SK-N-SH treated with all-trans-retinoic acid at 6 μM for 48 hours (cell line): ENCODE results near the gene CHST11.

Source experiments
- ARNTL ChIP-seq: fragments of 450-650 bp; formaldehyde crosslinking; IDR thresholded peaks from 2 replicates; pipeline ENCODE4 v1.5.0; 2020; ENCODE audit warnings: low read depth, mild to moderate bottlenecking, moderate library complexity, borderline replicate concordance
- BACH2 ChIP-seq: fragments of 250-450 bp; sonication (Bioruptor Pico); IDR thresholded peaks from 2 replicates; pipeline ENCODE4 v1.9.0; 2021; ENCODE audit warnings: mild to moderate bottlenecking, borderline replicate concordance
- ISL1 ChIP-seq: fragments of 250-450 bp; sonication (Bioruptor Pico); IDR thresholded peaks from 2 replicates; pipeline ENCODE4 v2.1.2; 2022; ENCODE audit warnings: mild to moderate bottlenecking, moderate library complexity
- PPARA ChIP-seq: fragments of 250-450 bp; sonication (Bioruptor Pico); IDR thresholded peaks from 2 replicates; pipeline ENCODE4 v1.5.0; 2020; ENCODE audit warnings: mild to moderate bottlenecking, borderline replicate concordance
- SNAI2 ChIP-seq: fragments of 250-450 bp; sonication (Bioruptor Pico); IDR thresholded peaks from 2 replicates; pipeline ENCODE4 v1.5.0; 2020; ENCODE audit warnings: mild to moderate bottlenecking, moderate library complexity
- ZC3H10 ChIP-seq: fragments of 250-450 bp; sonication (Bioruptor Pico); IDR thresholded peaks from 2 replicates; pipeline ENCODE4 v1.5.1; 2021; ENCODE audit warnings: mild to moderate bottlenecking, moderate library complexity
- ZFP3 ChIP-seq: fragments of 250-450 bp; sonication (Bioruptor Pico); IDR thresholded peaks from 2 replicates; pipeline ENCODE4 v1.5.0; 2020; ENCODE audit warnings: mild to moderate bottlenecking, moderate library complexity
- TF ChIP-seq, protein P1 (sequence below): fragments of 250-450 bp; sonication (Bioruptor Pico); IDR thresholded peaks from 2 replicates; pipeline ENCODE4 v1.8.0; 2020; ENCODE audit warnings: mild to moderate bottlenecking, moderate library complexity, borderline replicate concordance

DNA sequence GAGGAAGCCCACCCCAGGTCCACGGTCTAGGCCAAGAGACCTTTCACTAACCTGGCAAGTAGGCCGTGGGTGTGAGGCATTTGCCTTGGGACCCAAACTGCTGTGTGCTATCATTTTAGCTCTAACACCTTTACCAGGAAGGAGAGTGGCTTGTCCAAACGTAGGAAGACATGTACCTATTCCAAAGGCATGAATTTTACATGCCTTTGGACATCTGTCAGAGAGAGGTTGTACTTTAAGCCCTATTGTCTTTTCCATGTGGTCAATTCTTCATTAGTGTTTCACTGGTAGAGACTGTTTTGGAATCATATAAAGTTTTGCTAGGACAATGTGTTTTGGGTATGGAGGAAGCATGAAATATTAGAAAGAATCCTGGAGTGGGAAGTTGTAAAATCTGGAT lies 352.5 kb downstream of the CHST11 start:
- TF ChIP-seq ZFP3 (no peak), SNAI2 (CRISPR knock-in tag) (no peak), ARNTL (no peak), ISL1 (CRISPR knock-in tag) (no peak), BACH2 (CRISPR knock-in tag) (no peak), PPARA (CRISPR knock-in tag) (no peak), ZC3H10 (CRISPR knock-in tag) (no peak)
- TF ChIP-seq, protein P1, sequence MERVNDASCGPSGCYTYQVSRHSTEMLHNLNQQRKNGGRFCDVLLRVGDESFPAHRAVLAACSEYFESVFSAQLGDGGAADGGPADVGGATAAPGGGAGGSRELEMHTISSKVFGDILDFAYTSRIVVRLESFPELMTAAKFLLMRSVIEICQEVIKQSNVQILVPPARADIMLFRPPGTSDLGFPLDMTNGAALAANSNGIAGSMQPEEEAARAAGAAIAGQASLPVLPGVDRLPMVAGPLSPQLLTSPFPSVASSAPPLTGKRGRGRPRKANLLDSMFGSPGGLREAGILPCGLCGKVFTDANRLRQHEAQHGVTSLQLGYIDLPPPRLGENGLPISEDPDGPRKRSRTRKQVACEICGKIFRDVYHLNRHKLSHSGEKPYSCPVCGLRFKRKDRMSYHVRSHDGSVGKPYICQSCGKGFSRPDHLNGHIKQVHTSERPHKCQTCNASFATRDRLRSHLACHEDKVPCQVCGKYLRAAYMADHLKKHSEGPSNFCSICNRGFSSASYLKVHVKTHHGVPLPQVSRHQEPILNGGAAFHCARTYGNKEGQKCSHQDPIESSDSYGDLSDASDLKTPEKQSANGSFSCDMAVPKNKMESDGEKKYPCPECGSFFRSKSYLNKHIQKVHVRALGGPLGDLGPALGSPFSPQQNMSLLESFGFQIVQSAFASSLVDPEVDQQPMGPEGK (CRISPR knock-in tag): no peak
